ENCODE data around the gene BPIFA1.

The BPIFA1 gene

DNA sequence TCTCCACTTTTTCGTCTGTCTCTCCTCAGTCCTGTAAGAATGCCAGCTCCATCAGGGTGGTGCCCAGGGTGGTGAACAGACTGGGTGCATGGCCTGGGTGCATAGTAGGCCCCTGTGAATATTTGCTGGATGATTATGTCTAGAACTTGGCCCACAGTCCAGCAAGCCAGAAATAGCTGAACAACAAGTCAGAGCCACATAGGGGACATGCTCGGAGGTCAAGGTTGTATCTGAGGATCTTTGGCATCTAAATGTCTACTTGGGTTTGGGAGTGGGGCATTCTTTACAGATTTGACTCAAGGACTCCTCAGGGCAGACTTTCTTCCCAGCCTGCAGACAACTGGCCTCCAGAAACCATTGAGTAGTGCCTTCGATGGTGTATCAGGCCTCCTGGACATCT, 36.8 kb upstream of the BPIFA1 start:
- H3K4me3 ChIP-seq = no peak overlapping the region
- DNase-seq = no peak
- TF ChIP-seq, protein P1, sequence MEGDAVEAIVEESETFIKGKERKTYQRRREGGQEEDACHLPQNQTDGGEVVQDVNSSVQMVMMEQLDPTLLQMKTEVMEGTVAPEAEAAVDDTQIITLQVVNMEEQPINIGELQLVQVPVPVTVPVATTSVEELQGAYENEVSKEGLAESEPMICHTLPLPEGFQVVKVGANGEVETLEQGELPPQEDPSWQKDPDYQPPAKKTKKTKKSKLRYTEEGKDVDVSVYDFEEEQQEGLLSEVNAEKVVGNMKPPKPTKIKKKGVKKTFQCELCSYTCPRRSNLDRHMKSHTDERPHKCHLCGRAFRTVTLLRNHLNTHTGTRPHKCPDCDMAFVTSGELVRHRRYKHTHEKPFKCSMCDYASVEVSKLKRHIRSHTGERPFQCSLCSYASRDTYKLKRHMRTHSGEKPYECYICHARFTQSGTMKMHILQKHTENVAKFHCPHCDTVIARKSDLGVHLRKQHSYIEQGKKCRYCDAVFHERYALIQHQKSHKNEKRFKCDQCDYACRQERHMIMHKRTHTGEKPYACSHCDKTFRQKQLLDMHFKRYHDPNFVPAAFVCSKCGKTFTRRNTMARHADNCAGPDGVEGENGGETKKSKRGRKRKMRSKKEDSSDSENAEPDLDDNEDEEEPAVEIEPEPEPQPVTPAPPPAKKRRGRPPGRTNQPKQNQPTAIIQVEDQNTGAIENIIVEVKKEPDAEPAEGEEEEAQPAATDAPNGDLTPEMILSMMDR (IDR thresholded peaks at IDR 0.05) = no peak
- H3K9me3 ChIP-seq = no peaks in the 10 kb centered on the region
- H3K36me3 ChIP-seq = no peaks in the 10 kb centered on the region
- H3K4me1 ChIP-seq = no peaks in the 10 kb centered on the region
- H3K27me3 ChIP-seq = peaks cover 0 to 3% of the 10 kb centered on the region in 2 donors
- intact Hi-C loops (cut with DNase I; ENCODE audit: low total_unique reads) = no loop called here
- H3K27ac ChIP-seq = no peak overlapping the region

DNA sequence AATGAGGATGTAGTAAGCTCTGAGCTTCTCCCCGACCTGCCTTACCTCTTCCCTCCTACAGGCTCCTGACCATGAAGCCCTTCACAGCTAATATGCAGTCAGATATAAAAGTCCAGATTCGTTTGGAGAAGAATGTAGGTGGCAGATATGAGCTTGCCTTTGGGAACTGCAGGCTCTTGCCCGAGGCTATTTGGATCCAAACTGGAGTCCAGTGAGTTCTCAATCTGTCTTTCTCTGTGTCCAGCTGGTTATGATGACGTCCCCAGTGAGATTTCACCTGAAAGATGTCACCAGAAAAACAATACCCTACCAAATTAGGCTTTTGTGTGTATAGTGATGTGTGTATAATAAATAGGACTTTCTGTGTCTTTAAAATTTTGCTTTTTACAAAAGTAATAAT, 33.3 kb upstream of the BPIFA1 start:
- H3K27me3 ChIP-seq = peaks cover 0 to 9% of the 10 kb centered on the region in 2 donors
- no peaks in the 10 kb centered on the region for H3K9me3 ChIP-seq
- no peaks in the 10 kb centered on the region for H3K4me1 ChIP-seq
- no peak overlapping the region for H3K27ac ChIP-seq
- intact Hi-C loops (cut with DNase I; ENCODE audit: low total_unique reads) = no loop called here
- H3K36me3 ChIP-seq = no peaks in the 10 kb centered on the region
- no peak for DNase-seq
- TF ChIP-seq, protein P1 (IDR thresholded peaks at IDR 0.05) = no peak
- no peak overlapping the region for H3K4me3 ChIP-seq

DNA sequence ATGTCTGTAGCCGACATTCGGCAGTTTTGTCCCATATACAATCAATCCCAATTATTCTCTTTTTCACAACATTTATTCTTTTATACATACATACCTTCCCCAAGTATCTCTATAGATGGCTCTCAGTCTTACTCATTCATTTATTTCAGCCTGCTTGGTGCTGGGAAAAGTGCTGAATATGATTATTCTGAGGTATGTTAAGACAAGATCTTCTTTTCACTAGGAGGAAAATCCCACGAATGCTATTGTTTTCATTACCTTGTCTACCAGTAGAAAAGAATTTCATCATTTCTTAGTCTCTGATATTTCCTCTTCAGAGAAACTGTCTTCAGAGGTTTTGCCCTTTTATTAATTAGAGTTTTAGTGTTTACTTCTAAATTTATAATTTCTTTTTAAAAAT, 32.4 kb upstream of the BPIFA1 start:
- intact Hi-C loops (cut with DNase I; ENCODE audit: low total_unique reads) = no loop called here

DNA sequence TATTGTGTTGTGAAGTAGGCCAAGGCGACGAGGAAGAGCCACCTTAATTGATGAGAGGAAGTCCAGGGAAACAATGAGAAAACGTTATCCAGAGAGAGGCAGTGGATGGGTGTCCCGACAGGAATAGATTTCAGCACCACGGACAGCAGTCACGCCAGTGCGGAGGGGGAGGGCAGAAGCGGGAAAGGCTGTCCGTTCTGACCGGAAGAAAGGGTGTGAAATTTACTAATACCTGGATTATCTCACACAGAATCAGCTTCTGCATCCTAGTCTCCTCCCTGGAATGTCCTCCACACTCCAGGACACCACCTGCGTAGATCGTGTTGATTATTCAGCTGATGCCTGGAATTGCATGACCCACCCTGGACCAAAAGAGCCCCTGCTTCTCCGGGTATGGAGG, 26.0 kb upstream of the BPIFA1 start:
- TF ChIP-seq, protein P1 (IDR thresholded peaks at IDR 0.05) = no peak
- Histone ChIP-seq H3K36me3 (no peaks in the 10 kb centered on the region), H3K27me3 (peaks cover 0 to 25% of the 10 kb centered on the region in 2 donors), H3K4me1 (no peaks in the 10 kb centered on the region), H3K27ac (no peak overlapping the region), H3K4me3 (no peak overlapping the region), H3K9me3 (no peaks in the 10 kb centered on the region)
- peak; percentile 35 to 61 for DNase-seq
- intact Hi-C loops (cut with DNase I; ENCODE audit: low total_unique reads) = no loop called here

More for the DNA sequence above, 32.4 kb upstream of the BPIFA1 start:
- DNase-seq = no peak
- Histone ChIP-seq H3K36me3 (no peaks in the 10 kb centered on the region), H3K27me3 (peaks cover 0 to 9% of the 10 kb centered on the region in 2 donors), H3K9me3 (no peaks in the 10 kb centered on the region), H3K4me1 (no peaks in the 10 kb centered on the region), H3K27ac (no peak overlapping the region), H3K4me3 (no peak overlapping the region)
- TF ChIP-seq, protein P1 (IDR thresholded peaks at IDR 0.05) = no peak

DNA sequence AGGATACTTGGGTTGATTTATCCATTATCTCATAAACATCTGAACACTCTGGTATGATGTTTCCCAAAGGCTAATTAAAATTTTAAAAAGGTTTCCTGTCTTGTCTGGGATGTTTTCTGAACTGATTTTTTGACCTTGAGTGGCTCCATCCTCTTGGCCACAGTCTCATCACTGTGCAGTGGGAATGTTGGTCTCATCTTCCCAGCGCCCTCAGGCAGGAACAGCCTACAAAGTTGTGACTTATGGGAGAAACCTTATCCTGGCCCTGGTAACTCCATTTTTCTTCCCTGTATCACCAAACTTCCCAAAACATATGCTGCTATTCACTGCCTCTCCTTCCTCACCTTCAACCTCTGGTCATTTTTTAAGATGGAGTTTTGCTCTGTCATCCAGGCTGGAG, 25.4 kb upstream of the BPIFA1 start:
- H3K27ac ChIP-seq = no peak overlapping the region
- no peak for DNase-seq
- peaks cover 0 to 25% of the 10 kb centered on the region in 2 donors for H3K27me3 ChIP-seq
- H3K4me3 ChIP-seq = no peak overlapping the region
- intact Hi-C loops (cut with DNase I; ENCODE audit: low total_unique reads) = no loop called here
- no peaks in the 10 kb centered on the region for H3K9me3 ChIP-seq
- no peaks in the 10 kb centered on the region for H3K4me1 ChIP-seq
- TF ChIP-seq, protein P1 (IDR thresholded peaks at IDR 0.05) = no peak
- H3K36me3 ChIP-seq = no peaks in the 10 kb centered on the region

DNA sequence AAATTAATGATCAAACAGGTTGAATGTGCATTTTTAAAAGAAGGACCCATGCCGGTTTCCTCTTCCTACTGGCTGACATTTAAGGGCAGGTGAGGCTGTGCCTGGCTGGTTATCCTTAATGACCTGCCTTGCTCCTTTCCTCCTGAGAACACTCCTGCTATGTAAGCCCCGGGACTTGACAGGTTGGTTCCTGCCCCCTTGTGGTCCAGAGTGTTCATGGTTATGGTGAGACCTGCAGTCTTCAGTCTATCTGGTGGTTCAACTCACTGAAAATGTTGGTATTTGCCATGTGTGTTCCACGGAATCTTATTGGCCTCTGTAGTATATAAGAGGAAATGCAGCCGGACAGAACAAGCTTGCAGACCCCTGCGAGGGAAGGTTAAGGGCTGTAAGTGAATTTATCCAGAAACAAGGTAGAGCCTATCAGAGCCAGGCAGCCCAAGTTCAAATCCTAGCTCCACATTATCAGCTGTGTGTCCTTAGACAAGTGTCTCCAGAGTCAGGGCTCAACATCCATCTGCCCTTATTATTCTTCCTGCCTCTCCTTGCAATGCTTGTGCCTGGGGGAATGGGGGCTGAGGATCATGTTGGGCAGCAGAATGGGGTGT, 23.9 kb upstream of the BPIFA1 start:
- H3K27ac ChIP-seq = no peak overlapping the region
- TF ChIP-seq, protein P1 (IDR thresholded peaks at IDR 0.05) = no peak
- no peaks in the 10 kb centered on the region for H3K9me3 ChIP-seq
- no peak overlapping the region for H3K4me3 ChIP-seq
- no peaks in the 10 kb centered on the region for H3K36me3 ChIP-seq
- H3K27me3 ChIP-seq = peaks cover 0 to 17% of the 10 kb centered on the region in 2 donors
- intact Hi-C loops (cut with DNase I; ENCODE audit: low total_unique reads) = no loop called here
- peak in 1 of 2 donors; percentile 39 for DNase-seq
- H3K4me1 ChIP-seq = no peaks in the 10 kb centered on the region
